ENCODE results near the gene NINJ2.

NINJ2 gene

GRCh38 chr12:579420-580110, 83.7 kb downstream of the NINJ2 start:
- intact Hi-C loops (cut with DNase I) = no loop called here
- DNase-seq = peak in 1 of 42 donors; percentile 11

DNA sequence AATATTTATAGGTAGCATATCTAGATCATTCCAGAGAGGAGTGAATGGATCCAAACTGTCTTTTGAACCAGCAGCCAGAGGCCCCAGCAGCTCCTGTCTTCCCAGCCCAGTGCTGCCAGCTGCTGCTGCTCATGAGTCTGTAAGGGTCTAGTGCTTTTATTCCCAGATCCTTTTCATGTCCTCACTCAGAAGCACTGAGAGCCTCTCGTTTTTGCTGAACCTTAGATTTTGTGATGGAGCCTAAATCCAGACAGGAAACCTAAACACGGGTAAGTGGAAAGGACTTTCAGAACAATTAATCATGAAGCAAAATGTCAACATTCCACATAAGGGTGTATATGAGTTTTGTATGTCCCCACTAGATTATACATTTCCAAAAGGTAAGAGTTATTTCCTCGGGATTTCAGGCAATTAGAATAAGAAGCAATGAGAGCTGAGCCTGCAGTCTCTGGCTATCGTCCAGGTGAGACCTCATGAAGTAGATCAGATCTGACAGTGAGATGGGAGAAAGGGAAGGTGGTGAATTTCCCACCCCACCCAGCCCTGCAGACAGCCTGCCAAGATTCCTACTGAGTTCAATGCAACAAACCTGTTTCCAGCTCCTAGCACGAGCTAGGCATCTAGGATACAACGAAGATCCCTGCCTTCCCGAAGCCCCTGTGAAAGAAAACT, 84.4 kb downstream of the NINJ2 start:
- intact Hi-C loops (cut with DNase I) = no loop called here
- peak in 2 of 42 donors; percentile 13 to 37 for DNase-seq

DNA sequence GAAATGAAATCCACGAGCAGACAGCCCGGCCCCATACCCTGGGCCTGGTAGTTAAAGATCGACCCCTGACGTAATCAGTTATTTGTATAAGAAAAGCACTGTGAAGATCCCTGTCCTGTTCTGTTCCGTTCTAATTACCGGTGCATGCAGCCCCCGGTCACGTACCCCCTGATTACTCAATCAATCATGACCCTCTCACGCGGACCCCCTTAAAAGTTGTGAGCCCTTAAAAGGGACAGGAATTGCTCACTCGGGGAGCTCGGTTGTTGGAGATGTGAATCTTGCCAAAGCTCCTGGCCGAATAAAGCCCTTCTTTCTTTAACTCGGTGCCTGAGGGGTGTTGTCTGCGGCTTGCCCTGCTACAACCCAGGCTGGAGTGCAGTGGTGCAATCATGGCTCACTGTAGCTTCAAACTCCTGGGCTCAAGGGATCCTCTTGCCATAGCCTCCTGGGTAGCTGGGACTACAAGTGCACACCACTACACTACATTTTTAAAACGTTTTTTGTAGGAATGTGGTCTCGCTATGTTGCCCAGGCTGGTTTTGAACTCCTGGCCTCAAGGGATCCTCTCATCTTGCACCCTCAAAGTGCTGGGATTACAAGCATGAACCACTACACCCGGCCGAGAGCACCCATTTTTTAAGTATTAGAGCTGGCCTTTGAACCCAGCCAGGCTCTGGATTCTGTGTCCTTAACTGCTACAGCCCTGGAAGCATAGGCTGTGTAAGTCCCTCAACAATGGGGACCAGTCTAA, 85.1 kb downstream of the NINJ2 start:
- DNase-seq = peak in 3 of 42 donors; percentile 11 to 41 (median 15)
- intact Hi-C loops (cut with DNase I) = loop anchor here (2.0 kb wide), 2 partner anchors 65 to 237 kb away; no protein-coding TSS in a partner anchor

- peak in 2 of 42 donors; percentile 9 to 24 for DNase-seq
- intact Hi-C loops (cut with DNase I) = loop anchor here (2.0 kb wide), 2 partner anchors 66 to 238 kb away; no protein-coding TSS in a partner anchor
These were observed 86.6 kb downstream of the NINJ2 start for GRCh38 chr12:576615-577110.

- peak; percentile 46 to 92 (median 82) for DNase-seq
- intact Hi-C loops (cut with DNase I) = loop anchor here (2.0 kb wide), 3 partner anchors 67 to 239 kb away; no protein-coding TSS in a partner anchor
These were observed 87.2 kb downstream of the NINJ2 start for GRCh38 chr12:575948-576614.

DNA sequence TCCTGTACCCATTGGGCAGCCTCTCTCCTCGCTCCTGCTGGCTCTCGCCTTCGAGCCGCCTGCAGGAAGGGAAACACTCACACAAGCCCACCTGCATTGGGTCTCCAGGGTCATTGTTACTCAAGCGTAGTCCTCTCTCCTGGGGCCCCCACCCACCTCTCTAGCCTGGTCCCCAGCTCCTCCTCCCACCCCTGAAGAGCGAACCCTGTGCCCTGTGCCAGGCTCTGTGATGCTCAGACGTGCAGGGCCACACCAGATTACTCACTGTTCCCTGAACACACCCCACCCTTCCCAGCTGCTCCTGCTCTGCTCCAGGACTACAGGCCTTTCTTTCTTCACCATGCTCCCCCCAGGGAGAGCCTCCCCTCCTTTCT, 88.1 kb downstream of the NINJ2 start:
- intact Hi-C loops (cut with DNase I) = loop anchor here (2.0 kb wide), 1 partner anchor 176 kb away; no protein-coding TSS in a partner anchor
- peak in 4 of 42 donors; percentile 10 to 28 (median 18) for DNase-seq

- intact Hi-C loops (cut with DNase I) = loop anchor here (2.0 kb wide), 1 partner anchor 176 kb away; no protein-coding TSS in a partner anchor
These were observed 88.6 kb downstream of the NINJ2 start for GRCh38 chr12:574475-575128.

GRCh38 chr12:573232-573631, 90.0 kb downstream of the NINJ2 start:
- intact Hi-C loops (cut with DNase I) = no loop called here
- peak in 3 of 42 donors; percentile 11 to 25 (median 21) for DNase-seq

More at GRCh38 chr12:574475-575128, 88.6 kb downstream of the NINJ2 start:
- DNase-seq = no peak

- DNase-seq = no peak
- intact Hi-C loops (cut with DNase I) = no loop called here
These were observed 90.7 kb downstream of the NINJ2 start for GRCh38 chr12:572532-572899.

DNA sequence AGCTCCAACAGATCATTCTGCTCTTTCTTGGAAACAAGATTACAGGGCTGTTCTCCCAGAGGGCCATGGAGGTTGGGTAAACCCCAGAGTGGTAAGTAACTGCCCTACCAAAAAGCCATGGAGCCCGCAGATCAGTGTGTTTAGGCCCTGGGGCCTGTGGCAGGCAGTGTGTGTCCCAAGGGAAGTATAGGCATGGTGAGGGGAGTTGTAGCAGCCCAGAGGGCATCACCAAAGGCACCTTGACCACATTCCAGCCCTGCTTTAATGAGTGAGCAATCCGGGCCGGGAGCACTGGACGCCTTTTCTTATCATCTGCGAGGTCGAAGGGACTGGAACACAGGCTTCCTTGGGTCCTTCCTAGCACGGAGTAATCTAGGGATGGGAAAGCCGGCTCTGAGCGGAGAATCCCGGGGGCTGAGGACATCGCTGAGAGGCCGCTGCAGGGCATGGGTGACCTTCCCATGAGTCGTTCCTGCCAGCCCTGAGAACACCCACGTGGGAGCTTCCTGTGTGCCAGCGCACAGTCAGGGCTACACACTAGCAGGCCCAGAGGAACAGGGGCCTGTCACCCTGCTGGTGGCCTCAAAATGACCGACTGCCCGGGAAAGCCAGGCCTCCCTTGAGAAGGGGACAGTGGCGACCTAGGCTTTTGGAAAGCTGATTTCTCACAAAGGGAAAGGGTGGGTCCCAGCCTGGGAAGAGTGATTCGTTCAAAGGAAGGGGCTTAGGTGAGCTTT, 91.3 kb downstream of the NINJ2 start:
- intact Hi-C loops (cut with DNase I) = loop anchor here (2.0 kb wide), 1 partner anchor 377 kb away; the partner anchor contains the start of gene RAD52
- peak in 3 of 42 donors; percentile 13 to 28 (median 13) for DNase-seq

DNA sequence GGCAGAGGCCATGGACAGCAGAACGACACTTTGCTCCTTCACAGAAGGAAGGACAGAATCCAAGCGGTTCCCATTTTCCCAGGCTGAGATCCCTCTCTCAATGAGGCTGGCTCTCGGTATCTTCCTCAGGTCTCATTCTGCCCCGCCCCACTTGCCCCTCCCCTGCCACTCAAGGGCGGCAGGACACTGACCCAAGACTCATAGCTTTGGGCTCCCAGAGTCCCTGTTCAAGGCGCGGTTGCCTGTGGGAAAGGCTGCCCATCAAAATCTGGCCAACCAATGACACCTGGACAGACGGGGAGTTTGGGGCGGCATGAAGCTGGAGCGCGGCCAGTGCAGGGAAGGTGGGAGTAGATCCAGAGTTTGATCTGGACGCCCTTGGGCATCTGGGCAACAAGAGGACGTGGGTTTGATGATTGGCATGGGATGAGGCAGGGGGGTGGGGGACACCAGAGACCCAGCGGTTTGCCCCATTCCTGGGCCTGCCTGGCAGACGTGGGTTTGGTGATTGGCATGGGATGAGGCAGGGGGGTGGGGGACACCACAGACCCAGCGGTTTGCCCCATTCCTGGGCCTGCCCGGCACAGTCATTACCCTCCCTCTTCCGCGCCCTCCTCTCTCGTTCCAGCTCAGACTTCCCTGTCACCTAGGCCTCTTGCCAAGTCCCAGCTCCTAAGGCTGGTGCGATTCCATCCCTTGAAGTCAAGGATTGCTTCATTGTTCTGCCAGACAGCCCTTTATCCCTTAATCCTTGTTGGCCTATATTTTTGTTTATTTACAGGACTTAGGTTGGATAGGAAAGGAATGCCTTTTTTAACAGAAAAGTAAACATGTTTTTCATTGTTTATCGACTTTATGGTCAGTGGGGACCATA, 92.1 kb downstream of the NINJ2 start:
- peak in 16 of 42 donors; percentile 18 to 80 (median 47) for DNase-seq
- intact Hi-C loops (cut with DNase I) = loop anchor here (2.0 kb wide), 1 partner anchor 378 kb away; the partner anchor contains the start of gene RAD52

GRCh38 chr12:570435-570920, 92.8 kb downstream of the NINJ2 start:
- peak in 27 of 42 donors; percentile 22 to 82 (median 44) for DNase-seq
- intact Hi-C loops (cut with DNase I) = loop anchor here (2.0 kb wide), 1 partner anchor 378 kb away; the partner anchor contains the start of gene RAD52

DNA sequence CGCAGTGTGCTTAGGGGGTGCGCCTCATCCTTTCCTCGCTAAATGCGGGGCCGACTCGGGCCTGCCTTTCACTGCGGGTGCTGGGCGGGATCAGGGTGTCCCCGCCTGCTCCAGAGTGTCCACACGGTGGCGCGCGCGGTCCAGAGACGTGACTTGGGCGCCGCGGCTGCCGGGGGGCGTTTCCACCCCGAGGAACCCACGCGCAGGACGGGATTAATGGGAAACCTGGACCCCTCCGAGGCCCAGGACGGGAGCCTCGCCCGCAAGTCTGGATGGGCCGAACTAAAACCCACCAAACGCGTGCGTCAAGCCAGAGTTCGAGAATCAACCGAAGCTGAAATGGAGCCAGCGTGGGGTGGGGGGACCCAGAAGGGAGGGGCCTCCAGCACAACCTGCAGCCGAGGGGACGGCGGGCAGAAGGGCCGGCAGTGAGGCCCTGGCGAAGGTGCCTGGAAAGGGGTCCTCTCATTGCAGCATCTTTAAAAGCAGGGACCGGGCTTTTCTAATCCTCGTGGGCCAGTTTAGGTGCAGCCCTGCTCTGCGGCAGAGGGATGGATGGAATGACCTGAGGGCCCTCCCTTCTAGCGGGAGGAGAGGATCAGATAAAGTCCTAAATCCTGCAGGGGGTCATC, 93.3 kb downstream of the NINJ2 start:
- DNase-seq = peak; percentile 72 to 95 (median 88)
- intact Hi-C loops (cut with DNase I) = loop anchor here (2.0 kb wide), 1 partner anchor 379 kb away; the partner anchor contains the start of gene RAD52

- intact Hi-C loops (cut with DNase I) = no loop called here
- DNase-seq = no peak
These were observed 94.1 kb downstream of the NINJ2 start for GRCh38 chr12:569091-569676.

- intact Hi-C loops (cut with DNase I) = no loop called here
These were observed 94.8 kb downstream of the NINJ2 start for GRCh38 chr12:568486-568885.

More at GRCh38 chr12:568486-568885, 94.8 kb downstream of the NINJ2 start:
- no peak for DNase-seq

Data from head of caudate nucleus (tissue), 42 donors.